ENCODE data around the gene SERPINI1.

GRCh38 chr3:167839460-167840134 is 104.1 kb downstream of the SERPINI1 start:
- no peak for TF ChIP-seq POLR2A (IDR thresholded peaks at IDR 0.05)
- TF ChIP-seq, protein P1, sequence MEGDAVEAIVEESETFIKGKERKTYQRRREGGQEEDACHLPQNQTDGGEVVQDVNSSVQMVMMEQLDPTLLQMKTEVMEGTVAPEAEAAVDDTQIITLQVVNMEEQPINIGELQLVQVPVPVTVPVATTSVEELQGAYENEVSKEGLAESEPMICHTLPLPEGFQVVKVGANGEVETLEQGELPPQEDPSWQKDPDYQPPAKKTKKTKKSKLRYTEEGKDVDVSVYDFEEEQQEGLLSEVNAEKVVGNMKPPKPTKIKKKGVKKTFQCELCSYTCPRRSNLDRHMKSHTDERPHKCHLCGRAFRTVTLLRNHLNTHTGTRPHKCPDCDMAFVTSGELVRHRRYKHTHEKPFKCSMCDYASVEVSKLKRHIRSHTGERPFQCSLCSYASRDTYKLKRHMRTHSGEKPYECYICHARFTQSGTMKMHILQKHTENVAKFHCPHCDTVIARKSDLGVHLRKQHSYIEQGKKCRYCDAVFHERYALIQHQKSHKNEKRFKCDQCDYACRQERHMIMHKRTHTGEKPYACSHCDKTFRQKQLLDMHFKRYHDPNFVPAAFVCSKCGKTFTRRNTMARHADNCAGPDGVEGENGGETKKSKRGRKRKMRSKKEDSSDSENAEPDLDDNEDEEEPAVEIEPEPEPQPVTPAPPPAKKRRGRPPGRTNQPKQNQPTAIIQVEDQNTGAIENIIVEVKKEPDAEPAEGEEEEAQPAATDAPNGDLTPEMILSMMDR (IDR thresholded peaks at IDR 0.05): no peak
